Smooth muscle cell (in vitro differentiated cells): ENCODE measurements around the gene NTPCR. TPM values are rescaled to one million over a fixed set of nuclear protein-coding genes. Genes with fewer than 3 reads are reported as not detected.

Experiments
- DNase-seq: peaks from one replicate; lab custom pipeline; 2025; ENCODE audit not compliant: unreplicated experiment; lab: John Stamatoyannopoulos, UW
- H2AFZ ChIP-seq: fragments of 200-600 bp; sonication (generic); 2 replicates; pipeline ENCODE4 v1.6.0; 2016; ENCODE audit warnings: antibody characterized with exemption, low read depth, mild to moderate bottlenecking
- H3F3A ChIP-seq: fragments of 200-600 bp; sonication (generic); 2 replicates; pipeline ENCODE4 v1.6.0; 2017; ENCODE audit warnings: antibody characterized with exemption, low read depth
- H3K27ac ChIP-seq: fragments of 200-600 bp; sonication (generic); 2 replicates; pipeline ENCODE4 v1.5.1; 2016; ENCODE audit warnings: low read depth, mild to moderate bottlenecking
- H3K27me3 ChIP-seq: fragments of 200-600 bp; sonication (generic); 2 replicates; pipeline ENCODE4 v1.6.1; 2016; ENCODE audit warnings: low read depth, mild to moderate bottlenecking
- H3K36me3 ChIP-seq: fragments of 200-600 bp; sonication (generic); 2 replicates; pipeline ENCODE4 v1.5.1; 2016; ENCODE audit warnings: low read depth
- H3K4me1 ChIP-seq: fragments of 200-600 bp; sonication (generic); 2 replicates; pipeline ENCODE4 v1.5.1; 2016; ENCODE audit warnings: low read depth
- H3K4me2 ChIP-seq: fragments of 200-600 bp; sonication (generic); 2 replicates; pipeline ENCODE4 v1.6.0; 2016; ENCODE audit warnings: mild to moderate bottlenecking
- H3K4me3 ChIP-seq: fragments of 200-600 bp; sonication (generic); 2 replicates; pipeline ENCODE4 v1.5.1; 2016; ENCODE audit warnings: mild to moderate bottlenecking
- H3K79me2 ChIP-seq: fragments of 200-600 bp; sonication (generic); 2 replicates; pipeline ENCODE4 v1.6.0; 2016; ENCODE audit warnings: low read depth, mild to moderate bottlenecking
- H3K9ac ChIP-seq: fragments of 200-600 bp; sonication (generic); 2 replicates; pipeline ENCODE4 v1.6.0; 2016; ENCODE audit warnings: low read depth
- H3K9me3 ChIP-seq: fragments of 200-600 bp; sonication (generic); replicated peaks from 2 replicates; pipeline ENCODE4 v1.5.1; 2016; ENCODE audit warnings: low read depth
- H4K20me1 ChIP-seq: fragments of 200-600 bp; sonication (generic); 2 replicates; pipeline ENCODE4 v1.6.0; 2016; ENCODE audit warnings: low read depth
- CTCF ChIP-seq: fragments of 200-600 bp; sonication (generic); IDR thresholded peaks from 2 replicates; pipeline ENCODE4 v1.5.1; 2017; ENCODE audit warnings: borderline replicate concordance, mild to moderate bottlenecking, antibody characterized with exemption; ENCODE audit not compliant: insufficient read depth, poor library complexity, severe bottlenecking
- WGBS: methylation state at CpG from one replicate; pipeline ENCODE4 v1.1.7; 2016; ENCODE audit warnings: low lambda C conversion rate; 5-methylcytosine and 5-hydroxymethylcytosine counted together
- polyA plus RNA-seq: library from polyadenylated mRNA; unstranded; fragments of >200 nt; fragmentation: Nextera tagmentation; extraction: Ambion mirVana; gene quantifications from 2 replicates; pipeline ENCODE4 v1.2.1, GENCODE V29; 2016
- total RNA-seq: library from RNA; depleted of rRNA; stranded (reverse); fragments of >200 nt; gene quantifications from 2 replicates; pipeline ENCODE4 v1.2.3, GENCODE V29; 2014

Gene NTPCR
- total and polyA plus RNA-seq, 2 experiments from 2014 or later: 39.2 to 54.3 TPM

- Histone ChIP-seq H3K36me3 (no peaks in the 10 kb centered on the region), H3K4me2 (no peak overlapping the region), H4K20me1 (no peaks in the 10 kb centered on the region), H3K4me1 (no peaks in the 10 kb centered on the region), H3K9ac (no peak overlapping the region), H3F3A (no peaks in the 10 kb centered on the region), H3K4me3 (no peak overlapping the region), H3K27ac (no peak overlapping the region), H3K79me2 (no peaks in the 10 kb centered on the region), H3K9me3 (no peaks in the 10 kb centered on the region), H2AFZ (no peak overlapping the region), H3K27me3 (no peaks in the 10 kb centered on the region)
- DNase-seq: no peak
- 93% methylated on average over 5 of the region's 5 CpGs for WGBS
- no peak for TF ChIP-seq CTCF
Observed at GRCh38 chr1:233005156-233005555, 54.7 kb downstream of the NTPCR start.

DNA sequence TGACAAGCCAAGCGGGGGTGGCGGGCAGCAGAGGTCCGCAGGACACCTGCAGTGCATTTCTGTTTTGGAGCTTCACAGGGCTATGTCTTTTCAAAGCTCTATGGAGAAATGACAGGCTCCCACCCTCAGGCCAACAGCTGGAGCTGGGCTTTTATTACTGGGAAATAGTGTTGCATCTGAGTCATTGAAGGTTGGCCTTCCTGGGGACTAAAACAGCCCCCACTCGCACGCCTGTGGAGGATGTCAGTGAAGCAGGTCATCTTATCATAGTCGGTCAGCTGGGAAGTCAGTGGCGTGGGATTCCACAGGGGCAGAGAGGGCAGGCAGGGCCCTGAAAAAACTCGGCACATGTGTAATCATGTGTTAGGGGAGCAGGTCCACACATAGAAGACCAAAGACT is 55.3 kb downstream of the NTPCR start:
- no peaks in the 10 kb centered on the region for H3K9me3 ChIP-seq
- no peaks in the 10 kb centered on the region for H3F3A ChIP-seq
- no peak for TF ChIP-seq CTCF
- H3K27ac ChIP-seq: no peak overlapping the region
- H4K20me1 ChIP-seq: no peaks in the 10 kb centered on the region
- H3K36me3 ChIP-seq: no peaks in the 10 kb centered on the region
- WGBS: 54% methylated on average over 8 of the region's 8 CpGs
- H3K9ac ChIP-seq: no peak overlapping the region
- no peak overlapping the region for H2AFZ ChIP-seq
- H3K27me3 ChIP-seq: no peaks in the 10 kb centered on the region
- H3K4me1 ChIP-seq: no peaks in the 10 kb centered on the region
- no peak overlapping the region for H3K4me3 ChIP-seq
- DNase-seq: no peak
- no peaks in the 10 kb centered on the region for H3K79me2 ChIP-seq
- H3K4me2 ChIP-seq: no peak overlapping the region

- Histone ChIP-seq H3K36me3 (no peaks in the 10 kb centered on the region), H3F3A (no peaks in the 10 kb centered on the region), H3K9me3 (no peaks in the 10 kb centered on the region), H3K79me2 (no peaks in the 10 kb centered on the region), H3K9ac (no peak overlapping the region), H2AFZ (no peak overlapping the region), H3K4me1 (no peaks in the 10 kb centered on the region), H4K20me1 (no peaks in the 10 kb centered on the region), H3K4me2 (no peak overlapping the region), H3K27ac (no peak overlapping the region), H3K4me3 (no peak overlapping the region), H3K27me3 (no peaks in the 10 kb centered on the region)
- no peak for TF ChIP-seq CTCF
- WGBS: 94% methylated on average over 6 of the region's 6 CpGs
- DNase-seq: no peak
Observed at GRCh38 chr1:233006108-233006507, 55.7 kb downstream of the NTPCR start.

DNA sequence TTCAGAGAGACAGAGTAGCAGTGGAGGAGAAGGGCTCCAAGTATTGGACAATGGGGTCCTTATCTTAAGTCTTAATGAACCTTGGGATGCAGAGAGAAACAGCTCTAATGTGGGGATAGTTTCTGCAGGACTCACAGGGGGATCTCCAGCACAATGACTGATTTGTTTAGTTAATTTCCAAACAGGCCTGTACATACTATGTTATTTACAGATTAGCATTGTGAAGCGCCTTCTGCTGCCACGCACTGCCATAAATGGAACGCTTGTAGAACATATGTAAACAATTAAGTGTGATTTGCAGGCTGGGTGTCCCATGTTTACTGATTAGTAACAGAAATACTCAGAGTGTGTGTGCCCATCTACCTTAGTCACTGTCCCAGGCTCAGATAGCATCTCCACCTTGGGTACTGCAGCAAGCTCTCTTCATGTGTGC is 56.1 kb downstream of the NTPCR start:
- Histone ChIP-seq H3K27ac (no peak overlapping the region), H3K4me3 (no peak overlapping the region), H3K36me3 (no peaks in the 10 kb centered on the region), H3K4me2 (no peak overlapping the region), H3K79me2 (no peaks in the 10 kb centered on the region), H3K27me3 (no peaks in the 10 kb centered on the region), H3K9me3 (no peaks in the 10 kb centered on the region), H4K20me1 (no peaks in the 10 kb centered on the region), H2AFZ (no peak overlapping the region), H3K4me1 (no peaks in the 10 kb centered on the region), H3F3A (no peaks in the 10 kb centered on the region), H3K9ac (no peak overlapping the region)
- TF ChIP-seq CTCF: no peak
- WGBS: 64% methylated on average over 3 of the region's 3 CpGs
- no peak for DNase-seq
